Liver (tissue), 9 donors: ENCODE measurements around the gene BEX3. TPM values are rescaled to one million over a fixed set of nuclear protein-coding genes. Genes with fewer than 3 reads are reported as not detected.

Experiments used
- DNase-seq: peaks from one replicate; pipeline ENCODE4 v3.0.0-alpha.2; 2017; ENCODE audit warnings: low spot score
- H3K27ac ChIP-seq, 2 donors: one replicate each; pipeline ENCODE4 v1.7.0; 2013; ENCODE audit warnings: inconsistent platforms in 2 of 2, low read length in 2 of 2, control low read depth in 1 of 2, low read depth in 1 of 2, mild to moderate bottlenecking in 1 of 2
- H3K27me3 ChIP-seq, 4 donors: one replicate each; pipeline versions ENCODE4 v1.6.1 to v1.7.0; 2013; ENCODE audit warnings: low read length in 3 of 4, inconsistent platforms in 1 of 4, mild to moderate bottlenecking in 1 of 4, moderate library complexity in 1 of 4; ENCODE audit not compliant: control insufficient read depth in 4 of 4, insufficient read depth in 4 of 4
- H3K36me3 ChIP-seq, 4 donors: one replicate each; pipeline versions ENCODE4 v1.6.1 to v1.7.0; 2013; ENCODE audit warnings: low read length in 3 of 4, mild to moderate bottlenecking in 3 of 4, low read depth in 1 of 4, moderate library complexity in 1 of 4; ENCODE audit not compliant: control insufficient read depth in 4 of 4, insufficient read depth in 3 of 4
- H3K4me1 ChIP-seq, 4 donors: one replicate each; pipeline versions ENCODE4 v1.6.1 to v1.7.0; 2013; ENCODE audit warnings: low read length in 3 of 4, mild to moderate bottlenecking in 3 of 4, moderate library complexity in 1 of 4; ENCODE audit not compliant: control insufficient read depth in 4 of 4, insufficient read depth in 4 of 4
- H3K4me3 ChIP-seq, 3 donors: one replicate each; pipeline versions ENCODE4 v1.6.1 to v1.7.0; 2013; ENCODE audit warnings: low read length in 3 of 3, control low read depth in 1 of 3, low read depth in 1 of 3, mild to moderate bottlenecking in 1 of 3
- H3K9ac ChIP-seq, 2 donors: one replicate each; pipeline ENCODE4 v1.7.0; 2013; ENCODE audit warnings: low read length in 2 of 2, mild to moderate bottlenecking in 2 of 2, moderate library complexity in 2 of 2, control low read depth in 1 of 2, low read depth in 1 of 2
- H3K9me3 ChIP-seq, 4 donors: one replicate each; pipeline versions ENCODE4 v1.6.1 to v1.7.0; 2013; ENCODE audit warnings: low read length in 3 of 4; ENCODE audit not compliant: control insufficient read depth in 4 of 4
- ATF3 ChIP-seq: IDR thresholded peaks from 2 replicates; pipeline ENCODE4 v1.6.1; 2016; ENCODE audit warnings: antibody characterized with exemption
- CTCF ChIP-seq: fragments of 150-350 bp; IDR thresholded peaks from 2 replicates; pipeline ENCODE4 v1.5.1; 2017; ENCODE audit warnings: improper control_type of control experiment, low read depth, low read length; ENCODE audit not compliant: missing input control
- EGR1 ChIP-seq, 2 donors: IDR thresholded peaks; 2 replicates each; pipeline ENCODE4 v1.6.1; 2016 to 2018; ENCODE audit warnings: antibody characterized with exemption in 2 of 2, low read depth in 2 of 2
- FOXA1 ChIP-seq: IDR thresholded peaks from 2 replicates; pipeline ENCODE4 v1.6.1; 2016; ENCODE audit warnings: antibody characterized with exemption
- FOXA2 ChIP-seq: IDR thresholded peaks from 2 replicates; pipeline ENCODE4 v1.6.1; 2016; ENCODE audit warnings: antibody characterized with exemption
- GABPA ChIP-seq, 2 donors: IDR thresholded peaks in 1 of 2; conservative IDR thresholded peaks in 1 of 2; 2 replicates each; pipeline ENCODE4 v1.6.1; 2016; ENCODE audit warnings: antibody characterized with exemption in 2 of 2, mild to moderate bottlenecking in 1 of 2, moderate library complexity in 1 of 2
- HNF4A ChIP-seq, 2 donors: conservative IDR thresholded peaks; 2 replicates each; pipeline ENCODE4 v1.6.1; 2016; ENCODE audit warnings: antibody characterized with exemption in 2 of 2, mild to moderate bottlenecking in 2 of 2
- HNF4G ChIP-seq: IDR thresholded peaks from 2 replicates; pipeline ENCODE4 v1.6.1; 2016; ENCODE audit warnings: antibody characterized with exemption
- JUND ChIP-seq, 2 donors: IDR thresholded peaks; 2 replicates each; pipeline ENCODE4 v1.6.1; 2016; ENCODE audit warnings: antibody characterized with exemption in 2 of 2
- RAD21 ChIP-seq, 2 donors: IDR thresholded peaks; 2 replicates each; pipeline ENCODE4 v1.6.1; 2016; ENCODE audit warnings: antibody characterized with exemption in 2 of 2, mild to moderate bottlenecking in 2 of 2
- REST ChIP-seq: IDR thresholded peaks from 2 replicates; pipeline ENCODE4 v1.6.1; 2016; ENCODE audit warnings: antibody characterized with exemption, mild to moderate bottlenecking
- RXRA ChIP-seq, 2 donors: IDR thresholded peaks; 2 replicates each; pipeline ENCODE4 v1.6.1; 2017 to 2018; ENCODE audit warnings: antibody characterized with exemption in 2 of 2, mild to moderate bottlenecking in 1 of 2
- SP1 ChIP-seq: IDR thresholded peaks from 2 replicates; pipeline ENCODE4 v1.6.1; 2018; ENCODE audit warnings: antibody characterized with exemption, mild to moderate bottlenecking
- TAF1 ChIP-seq: conservative IDR thresholded peaks from 2 replicates; pipeline ENCODE4 v1.6.1; 2016; ENCODE audit warnings: antibody characterized with exemption, mild to moderate bottlenecking
- YY1 ChIP-seq: IDR thresholded peaks from 2 replicates; pipeline ENCODE4 v1.6.1; 2016; ENCODE audit warnings: antibody characterized with exemption, mild to moderate bottlenecking
- ZBTB33 ChIP-seq: IDR thresholded peaks from 2 replicates; pipeline ENCODE4 v1.6.1; 2016; ENCODE audit warnings: antibody characterized with exemption
- WGBS: extraction: QIAGEN DNeasy Blood & Tissue Kit; methylation state at CpG from one replicate; pipeline ENCODE4 v1.1.7; 2013; 5-methylcytosine and 5-hydroxymethylcytosine counted together
- polyA plus RNA-seq, 2 donors: library from polyadenylated mRNA; stranded (reverse) in 1 of 2; unstranded in 1 of 2; fragments of 200-250 nt in 1 of 2; fragments of >200 nt in 1 of 2; fragmentation: Nextera tagmentation in 1 of 2; extraction: Ambion mirVana in 1 of 2; gene quantifications; one replicate each; pipeline versions ENCODE4 v1.2.1 to v1.2.3, GENCODE V29; 2013 to 2015
- total RNA-seq, 2 donors: library from RNA; depleted of rRNA; stranded (reverse); fragments of >200 nt; gene quantifications; one replicate each; pipeline ENCODE4 v1.2.3, GENCODE V29; 2014
- donor health status: healthy.
- donor health status: healthy.
- donor health status: healthy.
- donor health status: healthy.
- donor health status: healthy.

The BEX3 gene
- total and polyA plus RNA-seq, 4 donors: 21.9 to 77.4 (median 57.3) TPM

GRCh38 chrX:103362474-103362873 is 13.9 kb upstream of the BEX3 start:
- no peak overlapping the region for H3K27ac ChIP-seq

GRCh38 chrX:103363046-103363445 is 13.3 kb upstream of the BEX3 start:
- 93% methylated on average over 2 of the region's 2 CpGs for WGBS

More at GRCh38 chrX:103362474-103362873, 13.9 kb upstream of the BEX3 start:
- no peaks in the 10 kb centered on the region for H3K4me1 ChIP-seq
- H3K9me3 ChIP-seq: no peaks in the 10 kb centered on the region
- no peak for TF ChIP-seq FOXA2
- peak; percentile 9 to 25 for TF ChIP-seq RXRA (IDR thresholded peaks at IDR 0.05)
- no peak for TF ChIP-seq ZBTB33
- no peak for TF ChIP-seq TAF1
- WGBS: 26% methylated on average over 1 of the region's 1 CpG
- H3K36me3 ChIP-seq: no peaks in the 10 kb centered on the region
- H3K27me3 ChIP-seq: no peaks in the 10 kb centered on the region
- H3K9ac ChIP-seq: no peak overlapping the region
- H3K4me3 ChIP-seq: no peak overlapping the region
- no peak for DNase-seq

More at GRCh38 chrX:103363046-103363445, 13.3 kb upstream of the BEX3 start:
- H3K4me3 ChIP-seq: no peak overlapping the region
- TF ChIP-seq HNF4A (conservative IDR thresholded peaks at IDR 0.05) (no peak), TAF1 (no peak), FOXA2 (no peak), RAD21 (IDR thresholded peaks at IDR 0.05) (no peak), CTCF (no peak), ATF3 (no peak), RXRA (IDR thresholded peaks at IDR 0.05) (no peak), JUND (IDR thresholded peaks at IDR 0.05) (no peak), REST (no peak), FOXA1 (no peak), GABPA (IDR thresholded peaks at IDR 0.05 in 1 of 2, conservative IDR thresholded peaks at IDR 0.05 in 1 of 2) (no peak), SP1 (no peak), YY1 (no peak), ZBTB33 (no peak), HNF4G (no peak), EGR1 (IDR thresholded peaks at IDR 0.05; ENCODE audit: low read depth in 2 of 2) (no peak)
- H3K27me3 ChIP-seq: no peaks in the 10 kb centered on the region
- no peak for DNase-seq
- H3K9ac ChIP-seq: no peak overlapping the region
- no peak overlapping the region for H3K27ac ChIP-seq
- no peaks in the 10 kb centered on the region for H3K9me3 ChIP-seq
- no peaks in the 10 kb centered on the region for H3K36me3 ChIP-seq
- H3K4me1 ChIP-seq: no peaks in the 10 kb centered on the region
